SK-MEL-5 (cell line): ENCODE measurements around the gene SLC22A4. TPM values are rescaled to one million over a fixed set of nuclear protein-coding genes. Genes with fewer than 3 reads are reported as not detected.

ENCODE experiments used
- DNase-seq: peaks from one replicate; pipeline ENCODE4 v3.0.0-alpha.2; 2016; ENCODE audit warnings: low read depth, low spot score
- in situ Hi-C: cut with HindIII; loops from 2 replicates; pipeline ENCODE4 v1.10.0; 2016; ENCODE audit warnings: low sequenced_read_pairs, high pct_unique_total_duplicates, low pct_unique_long_range_greater_than_20kb
- total RNA-seq: library from RNA; depleted of rRNA; stranded (reverse); fragments of >200 nt; shearing (Covaris generic); gene quantifications from 2 replicates; pipeline ENCODE4 v1.2.3, GENCODE V29; 2014

SLC22A4 gene
- total RNA-seq, 1 experiment from 2014 or later = 0.66 TPM

GRCh38 chr5:132293066-132293991 lies 865 bp upstream of the SLC22A4 start:
- in situ Hi-C loops = no loop called here
- DNase-seq = peak; percentile 80

GRCh38 chr5:132294728-132295504 lies 722 bp downstream of the SLC22A4 start:
- DNase-seq = no peak

GRCh38 chr5:132295505-132296411 lies 1.6 kb downstream of the SLC22A4 start:
- no peak for DNase-seq
- in situ Hi-C loops = no loop called here

More at GRCh38 chr5:132294728-132295504, 722 bp downstream of the SLC22A4 start:
- in situ Hi-C loops = no loop called here

- in situ Hi-C loops = no loop called here
- no peak for DNase-seq
These were observed 2.3 kb downstream of the SLC22A4 start for GRCh38 chr5:132296412-132297016.

- DNase-seq = no peak
- in situ Hi-C loops = no loop called here
These were observed 3.2 kb downstream of the SLC22A4 start for GRCh38 chr5:132297211-132297940.

- DNase-seq = no peak
- in situ Hi-C loops = no loop called here
These were observed 4.4 kb downstream of the SLC22A4 start for GRCh38 chr5:132298298-132299212.

GRCh38 chr5:132299917-132300316 lies 5.7 kb downstream of the SLC22A4 start:
- DNase-seq = no peak
- in situ Hi-C loops = no loop called here

GRCh38 chr5:132300577-132301343 lies 6.6 kb downstream of the SLC22A4 start:
- in situ Hi-C loops = no loop called here
- DNase-seq = no peak

- in situ Hi-C loops = no loop called here
- no peak for DNase-seq
These were observed 7.4 kb downstream of the SLC22A4 start for GRCh38 chr5:132301344-132302271.

GRCh38 chr5:132302413-132302812 lies 8.2 kb downstream of the SLC22A4 start:
- in situ Hi-C loops = no loop called here
- DNase-seq = no peak

- DNase-seq = no peak
- in situ Hi-C loops = no loop called here
These were observed 9.4 kb downstream of the SLC22A4 start for GRCh38 chr5:132303589-132303988.

- in situ Hi-C loops = no loop called here
- no peak for DNase-seq
These were observed 11.2 kb downstream of the SLC22A4 start for GRCh38 chr5:132305420-132305819.

- in situ Hi-C loops = no loop called here
- no peak for DNase-seq
These were observed 14.5 kb downstream of the SLC22A4 start for GRCh38 chr5:132308701-132309100.

- in situ Hi-C loops = no loop called here
- no peak for DNase-seq
These were observed 15.5 kb downstream of the SLC22A4 start for GRCh38 chr5:132309679-132310078.
